ENCODE measurements around the gene PRRG4.
"Not testable (repeated sequence)": the region's sequence is repeated elsewhere in the genome, so short reads cannot be mapped to it uniquely, and the experiment has no call there.

PRRG4 gene

GRCh38 chr11:32829680-32830412 is at the start of gene PRRG4:
TSS of gene PRRG4 (plus strand) at chr11:32829927. CDS start at chr11:32830530, 603 bp downstream.
- DNase-seq: no peak

GRCh38 chr11:32780839-32781238 is 48.9 kb upstream of the PRRG4 start:
- DNase-seq: not testable (repeated sequence)

GRCh38 chr11:32781721-32782120 is 48.0 kb upstream of the PRRG4 start:
- no peak for DNase-seq

GRCh38 chr11:32785262-32785661 is 44.5 kb upstream of the PRRG4 start:
- DNase-seq: no peak

- no peak for DNase-seq
These were observed 42.9 kb upstream of the PRRG4 start for GRCh38 chr11:32786811-32787210.

DNA sequence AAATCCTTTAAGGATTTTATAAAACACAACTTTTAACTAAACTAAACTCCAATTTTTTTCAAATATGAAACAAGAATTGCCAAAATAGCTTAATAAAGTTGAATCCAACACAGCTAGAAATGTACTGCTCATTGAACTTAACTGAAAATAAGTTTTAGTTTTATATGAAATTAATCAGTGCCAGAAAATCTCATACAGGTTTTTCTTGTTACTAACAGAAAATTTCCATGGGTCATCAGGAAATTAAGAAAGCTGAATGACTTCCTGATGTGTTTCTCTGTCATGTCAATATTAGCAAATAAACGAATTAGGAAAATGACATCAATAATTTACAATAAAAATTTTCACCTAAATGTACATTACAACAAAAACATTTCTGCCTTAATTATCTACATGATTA is 38.8 kb upstream of the PRRG4 start:
- DNase-seq: no peak

- DNase-seq: no peak
These were observed 37.4 kb upstream of the PRRG4 start for GRCh38 chr11:32792111-32792947.

DNA sequence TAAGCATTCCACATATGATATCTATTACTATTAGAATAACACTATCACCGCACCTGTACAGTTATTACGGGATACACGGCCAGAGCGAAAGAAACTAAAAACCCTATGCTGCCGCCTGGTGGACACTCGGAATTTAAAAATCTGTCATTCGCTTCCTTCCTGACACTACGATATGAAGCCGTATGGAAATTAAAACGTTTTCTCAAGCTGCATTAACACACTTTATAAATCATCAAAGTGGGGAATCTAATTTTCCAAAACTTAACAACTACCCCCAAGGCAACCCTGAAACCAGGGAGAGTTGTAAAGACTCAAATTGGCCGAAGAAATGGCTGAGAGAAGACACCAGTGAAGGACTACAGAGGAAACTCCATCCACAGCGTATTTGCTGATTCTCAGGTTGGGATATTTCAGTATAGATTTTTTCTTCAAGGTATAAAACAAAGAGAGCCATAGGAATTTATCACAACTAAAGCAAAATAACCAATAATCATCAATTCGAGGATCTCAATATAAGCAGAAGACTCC is 36.7 kb upstream of the PRRG4 start:
- DNase-seq: no peak

DNA sequence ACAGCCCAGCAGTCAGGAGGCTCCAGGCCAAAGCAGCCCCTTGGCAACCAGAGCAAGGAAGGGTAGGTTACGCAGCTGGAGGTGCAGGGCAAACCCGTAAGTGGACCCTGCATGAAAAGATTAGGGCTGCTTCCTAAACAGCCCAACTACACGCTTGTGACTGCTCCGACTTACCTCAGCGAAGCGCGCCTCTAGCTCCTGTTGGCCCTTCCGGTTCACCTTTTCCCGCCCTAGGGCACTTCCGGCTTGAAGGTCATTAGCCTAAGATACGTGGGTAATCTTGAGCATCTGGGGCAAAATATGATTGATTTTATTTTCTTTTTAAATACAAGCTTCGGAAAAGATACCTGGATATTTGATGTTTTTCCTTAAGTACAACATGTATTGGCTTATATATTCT is 35.3 kb upstream of the PRRG4 start, which contains the start of gene CCDC73:
Gene CCDC73, minus strand, starts transcription at position 224 of the 400 bp plus-strand sequence. CDS start 34,419 bp downstream, outside the sequence.
- no peak for DNase-seq

DNA sequence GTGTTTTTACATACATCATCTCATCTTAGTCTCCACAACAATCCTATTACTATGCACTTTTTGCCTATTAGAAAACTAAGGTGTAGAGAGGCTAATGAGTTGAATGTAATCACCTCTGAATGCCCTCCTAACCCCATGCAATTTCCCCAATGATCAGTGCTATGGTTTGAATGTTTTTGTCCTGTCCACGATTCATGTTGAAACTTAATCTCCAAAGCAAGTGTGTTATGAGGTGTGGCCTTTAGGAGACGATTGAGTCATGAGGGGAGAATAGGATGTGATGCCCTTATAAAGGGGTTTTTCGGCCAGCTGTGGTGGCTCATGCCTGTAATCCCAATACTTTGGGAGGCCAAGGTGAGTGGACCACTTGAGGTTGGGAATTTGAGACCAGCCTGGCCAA is 33.3 kb upstream of the PRRG4 start:
- DNase-seq: no peak

DNA sequence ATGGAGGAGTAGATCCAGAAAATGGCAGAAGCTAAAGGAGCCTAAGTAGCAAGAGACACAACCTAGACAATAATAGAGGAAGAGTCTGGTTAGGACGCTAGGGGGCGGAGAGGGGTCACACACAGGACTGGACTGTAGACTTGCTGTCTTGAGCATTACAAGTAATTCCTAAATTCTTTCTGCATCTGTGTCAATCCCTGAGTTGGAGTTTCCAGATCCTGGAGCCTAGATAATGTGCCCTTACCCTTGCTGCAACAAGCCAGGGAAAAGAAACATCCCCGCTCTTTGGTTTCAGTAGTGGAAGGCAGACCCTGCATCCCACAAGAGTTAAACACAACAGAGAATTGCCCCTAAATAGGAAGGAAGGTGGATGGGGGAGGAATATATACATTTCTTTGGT is 20.4 kb upstream of the PRRG4 start:
- DNase-seq: no peak

DNA sequence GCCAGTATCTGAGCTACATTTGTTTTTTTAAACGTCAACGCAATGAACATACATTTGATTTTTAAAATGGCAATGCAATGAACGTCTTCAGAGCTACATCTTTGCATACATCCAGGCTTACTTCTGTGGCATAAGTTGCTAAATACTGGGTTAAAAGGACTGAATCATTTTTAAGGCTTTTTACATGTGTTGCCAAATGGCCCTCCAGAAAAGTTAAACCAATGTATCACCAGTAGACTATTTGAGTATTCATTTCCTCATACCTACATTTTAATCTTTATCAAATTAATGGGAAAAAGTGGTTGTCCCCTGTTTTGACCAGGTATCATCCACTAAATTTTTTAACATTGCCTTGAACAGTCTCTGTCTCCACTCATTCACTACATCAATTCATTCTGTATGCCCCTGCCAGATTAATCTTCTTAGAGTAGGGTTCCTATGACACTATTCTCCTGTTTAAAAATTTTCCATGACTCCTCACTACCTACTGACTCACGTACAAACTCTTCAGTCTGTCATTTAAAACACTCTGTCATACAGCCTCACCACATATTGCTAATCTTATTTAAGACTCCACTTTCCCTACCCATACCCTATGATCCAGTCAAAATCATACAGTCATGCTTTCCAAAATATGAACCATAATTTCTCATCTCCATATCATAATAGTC is 12.4 kb upstream of the PRRG4 start:
- DNase-seq: no peak

DNA sequence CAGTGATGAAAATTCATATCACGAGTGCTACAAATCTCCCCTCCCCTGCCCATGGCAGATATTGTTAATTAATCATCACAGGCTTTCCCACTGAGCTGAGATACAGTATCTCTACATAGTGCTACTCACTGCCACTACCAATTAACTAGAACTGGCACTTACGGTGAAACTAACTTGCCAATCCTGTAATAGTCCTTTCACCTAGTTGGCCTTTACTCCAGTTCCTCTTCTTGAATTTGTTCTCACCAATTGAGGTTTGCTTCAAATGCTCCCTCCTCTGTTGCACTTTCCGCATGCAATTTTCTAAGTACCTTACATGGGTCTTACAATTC is 11.9 kb upstream of the PRRG4 start:
- DNase-seq: no peak

DNA sequence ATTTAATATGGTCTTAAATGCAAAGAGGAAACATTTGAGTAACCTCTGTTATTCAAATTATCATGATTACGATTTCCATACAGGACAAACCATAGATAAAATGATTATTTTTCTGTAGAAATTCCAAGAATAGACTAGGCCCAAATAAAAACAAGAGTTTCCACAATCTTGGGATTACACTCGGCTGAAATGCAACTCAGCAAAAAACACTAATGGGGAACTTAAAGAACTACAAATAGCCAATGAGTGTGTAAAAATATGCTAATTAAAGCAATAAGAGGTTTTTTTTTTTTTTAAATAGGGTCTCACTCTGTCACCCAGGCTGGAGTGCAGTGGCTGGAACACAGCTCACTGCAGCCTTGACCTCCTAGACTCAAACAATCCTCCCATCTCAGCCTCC is 10.5 kb upstream of the PRRG4 start:
- DNase-seq: no peak

- no peak for DNase-seq
These were observed 9.2 kb upstream of the PRRG4 start for GRCh38 chr11:32820497-32820896.

- DNase-seq: no peak
These were observed 8.2 kb upstream of the PRRG4 start for GRCh38 chr11:32821517-32821916.

GRCh38 chr11:32821917-32822560 is 7.7 kb upstream of the PRRG4 start:
- DNase-seq: no peak

DNA sequence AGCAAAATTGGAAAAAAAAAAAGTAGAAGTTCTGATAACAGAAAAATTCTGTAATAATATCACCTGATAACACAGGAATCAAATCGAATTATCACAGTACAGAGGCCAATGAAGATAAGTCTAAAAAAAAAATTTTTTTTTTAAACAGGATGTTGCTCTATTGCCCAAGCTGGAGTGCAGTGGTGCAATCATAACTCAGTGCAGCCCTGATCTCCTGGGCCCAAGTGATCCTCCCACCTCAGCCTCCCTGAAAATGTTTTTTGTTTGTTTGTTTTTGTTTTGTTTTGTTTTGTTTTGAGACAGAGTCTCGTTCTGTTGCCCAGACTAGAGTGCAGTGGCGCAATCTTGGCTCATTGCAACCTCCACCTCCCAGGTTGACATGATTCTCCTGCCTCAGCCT is 6.1 kb upstream of the PRRG4 start:
- not testable (repeated sequence) for DNase-seq

DNA sequence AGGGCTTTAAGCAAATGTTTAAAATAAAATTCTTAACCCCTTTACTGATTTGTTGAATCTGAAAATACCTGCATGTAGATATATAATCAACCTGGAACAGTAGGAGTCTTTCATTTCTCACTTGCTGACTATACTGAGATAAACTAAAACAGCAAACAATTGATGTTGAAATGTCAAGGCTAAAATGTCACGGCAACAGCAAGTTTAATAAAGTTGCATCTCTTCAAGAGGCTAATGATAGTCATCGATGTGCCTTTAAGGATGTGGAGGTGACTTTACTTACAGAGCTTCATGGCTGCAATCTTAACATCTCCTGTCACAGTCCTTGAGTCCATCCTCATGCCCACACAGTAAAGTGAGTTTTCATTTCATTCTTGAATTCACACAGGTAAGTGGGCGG is 3.6 kb upstream of the PRRG4 start:
- no peak for DNase-seq

GRCh38 chr11:32827276-32827675 is 2.5 kb upstream of the PRRG4 start:
- no peak for DNase-seq

DNA sequence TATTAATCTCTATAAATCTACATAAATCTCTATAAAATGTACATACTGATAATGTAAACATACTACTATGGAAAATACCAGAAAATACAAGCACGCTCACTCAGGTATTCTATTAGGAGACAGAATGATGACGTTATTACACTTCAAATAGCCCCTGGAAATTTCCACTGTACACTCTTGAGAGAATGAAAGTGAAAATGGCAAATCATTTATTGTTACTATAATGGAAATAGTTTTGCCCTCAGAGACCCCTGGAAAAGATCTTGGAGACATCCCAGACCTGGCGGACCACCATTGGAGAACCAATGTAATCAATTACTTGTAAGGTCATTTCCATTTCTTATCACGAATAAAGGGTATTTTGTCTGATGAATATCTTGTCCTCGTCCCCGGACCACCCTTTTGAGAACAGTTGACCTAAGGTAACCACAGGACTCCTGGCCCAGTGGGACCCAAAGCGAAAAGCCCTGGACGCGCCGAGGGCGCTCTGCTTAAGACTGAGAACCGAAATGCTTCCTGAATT is 509 bp upstream of the PRRG4 start:
- no peak for DNase-seq

GRCh38 chr11:32830413-32830738 is 649 bp downstream of the PRRG4 start:
- no peak for DNase-seq

GRCh38 chr11:32830796-32831195 is 1.1 kb downstream of the PRRG4 start:
- no peak for DNase-seq
